Nephron progenitor cell (in vitro differentiated cells): ENCODE measurements around the gene ARHGAP42.

Experiments used
- DNase-seq: peaks from one replicate; pipeline ENCODE4 v3.0.0; 2021
- H3K27ac Mint-ChIP-seq: 2 replicates; pipeline ENCODE4 v1.8.0; 2021; ENCODE audit warnings: mild to moderate bottlenecking, moderate library complexity, mixed read lengths
- H3K27me3 Mint-ChIP-seq: 2 replicates; pipeline ENCODE4 v1.8.0; 2021; ENCODE audit warnings: mild to moderate bottlenecking, low read depth, mixed read lengths; ENCODE audit not compliant: poor library complexity
- H3K36me3 Mint-ChIP-seq: 2 replicates; pipeline ENCODE4 v1.8.0; 2021; ENCODE audit warnings: low read depth, mixed read lengths
- H3K4me1 Mint-ChIP-seq: 2 replicates; pipeline ENCODE4 v1.8.0; 2021; ENCODE audit warnings: mixed read lengths
- H3K4me3 Mint-ChIP-seq: 2 replicates; pipeline ENCODE4 v1.8.0; 2021; ENCODE audit warnings: mild to moderate bottlenecking, moderate library complexity, mixed read lengths
- H3K9me3 Mint-ChIP-seq: 2 replicates; pipeline ENCODE4 v1.8.0; 2021; ENCODE audit warnings: mild to moderate bottlenecking, moderate library complexity, mixed read lengths
- CTCF ChIP-seq: fragments of 200-600 bp; sonication (generic); IDR thresholded peaks from 2 replicates; pipeline ENCODE4 v1.5.0; 2021; ENCODE audit warnings: antibody characterized with exemption

Gene ARHGAP42

DNA sequence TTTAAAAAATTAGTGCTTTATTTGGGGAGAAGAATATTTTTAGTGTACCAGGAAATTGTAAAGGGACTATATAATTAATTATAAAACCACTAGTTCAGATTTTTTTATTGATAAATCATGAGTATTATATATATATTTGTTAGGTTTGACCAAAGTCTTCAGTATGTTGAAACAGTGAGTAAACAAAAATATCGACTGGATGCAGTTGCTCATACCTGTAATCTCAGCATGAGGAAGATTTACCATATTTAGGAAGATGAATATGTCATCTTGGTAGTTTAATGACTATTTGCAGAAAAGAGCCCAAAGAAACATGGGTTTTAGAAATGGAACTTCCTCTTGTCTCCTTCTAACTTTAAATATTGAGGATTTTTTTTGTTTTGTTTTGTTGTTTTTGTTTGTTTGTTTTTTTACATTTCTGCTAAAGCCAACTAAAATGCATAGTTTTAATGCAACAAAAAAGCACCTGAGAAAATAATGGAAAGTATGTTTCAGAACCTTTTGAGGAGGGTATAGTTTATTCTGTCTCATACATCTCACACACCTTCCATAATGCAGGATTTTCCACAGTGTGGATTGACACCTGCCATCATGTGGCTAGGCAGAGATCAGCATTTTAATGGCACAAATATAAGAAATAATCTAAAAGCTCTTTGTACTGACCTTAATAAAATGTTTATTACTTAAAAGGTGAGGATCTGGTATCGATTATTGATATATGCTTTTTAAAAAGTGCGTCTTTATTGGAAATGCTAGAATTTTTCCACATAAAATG, 114.3 kb downstream of the ARHGAP42 start:
- H3K27me3 Mint-ChIP-seq, result peaks cover 3% of the 10 kb centered on the region
- DNase-seq, result no peak
- peaks cover 11% of the 10 kb centered on the region for H3K36me3 Mint-ChIP-seq
- H3K4me3 Mint-ChIP-seq, result no peak overlapping the region
- H3K4me1 Mint-ChIP-seq, result peaks cover 10% of the 10 kb centered on the region
- H3K27ac Mint-ChIP-seq, result no peak overlapping the region
- TF ChIP-seq CTCF, result no peak
- H3K9me3 Mint-ChIP-seq, result no peaks in the 10 kb centered on the region

GRCh38 chr11:100805506-100806199, 118.6 kb downstream of the ARHGAP42 start:
- Mint-ChIP-seq H3K27me3 (no peaks in the 10 kb centered on the region), H3K36me3 (peaks cover 6% of the 10 kb centered on the region)
- DNase-seq, result no peak

GRCh38 chr11:100806296-100806695, 119.2 kb downstream of the ARHGAP42 start:
- H3K27me3 Mint-ChIP-seq, result no peaks in the 10 kb centered on the region
- DNase-seq, result no peak
- peaks cover 17% of the 10 kb centered on the region for H3K4me1 Mint-ChIP-seq
- H3K27ac Mint-ChIP-seq, result no peak overlapping the region
- peaks cover 6% of the 10 kb centered on the region for H3K36me3 Mint-ChIP-seq
- H3K4me3 Mint-ChIP-seq, result no peak overlapping the region
- no peak for TF ChIP-seq CTCF
- H3K9me3 Mint-ChIP-seq, result no peaks in the 10 kb centered on the region

More at GRCh38 chr11:100805506-100806199, 118.6 kb downstream of the ARHGAP42 start:
- no peaks in the 10 kb centered on the region for H3K9me3 Mint-ChIP-seq
- H3K4me3 Mint-ChIP-seq, result no peak overlapping the region
- H3K27ac Mint-ChIP-seq, result no peak overlapping the region
- peaks cover 14% of the 10 kb centered on the region for H3K4me1 Mint-ChIP-seq
- no peak for TF ChIP-seq CTCF

- no peak for DNase-seq
- no peaks in the 10 kb centered on the region for H3K9me3 Mint-ChIP-seq
- TF ChIP-seq CTCF, result no peak
- peak overlapping the region; percentile 70 for H3K27ac Mint-ChIP-seq
- peaks cover 19% of the 10 kb centered on the region for H3K36me3 Mint-ChIP-seq
- peaks cover 11% of the 10 kb centered on the region for H3K4me1 Mint-ChIP-seq
- no peaks in the 10 kb centered on the region for H3K27me3 Mint-ChIP-seq
- no peak overlapping the region for H3K4me3 Mint-ChIP-seq
Observed at GRCh38 chr11:100808904-100809491, 121.9 kb downstream of the ARHGAP42 start.

- Mint-ChIP-seq H3K4me1 (peaks cover 11% of the 10 kb centered on the region), H3K27me3 (no peaks in the 10 kb centered on the region), H3K36me3 (peaks cover 19% of the 10 kb centered on the region), H3K4me3 (no peak overlapping the region), H3K27ac (no peak overlapping the region), H3K9me3 (peaks cover 3% of the 10 kb centered on the region)
- TF ChIP-seq CTCF, result no peak
- no peak for DNase-seq
Observed at GRCh38 chr11:100810146-100810545, 123.1 kb downstream of the ARHGAP42 start.
